HG03175 (cell line): ENCODE measurements around the gene SLC38A3.

Experiments
- ATAC-seq: cut with Tn5 transposase; IDR thresholded peaks from one replicate; pipeline ENCODE4 v1.9.1; 2021; ENCODE audit warnings: mild to moderate bottlenecking, moderate library complexity; ENCODE audit not compliant: unreplicated experiment

The SLC38A3 gene

GRCh38 chr3:50264383-50264963 lies 59.4 kb downstream of the SLC38A3 start:
- no peak for ATAC-seq

DNA sequence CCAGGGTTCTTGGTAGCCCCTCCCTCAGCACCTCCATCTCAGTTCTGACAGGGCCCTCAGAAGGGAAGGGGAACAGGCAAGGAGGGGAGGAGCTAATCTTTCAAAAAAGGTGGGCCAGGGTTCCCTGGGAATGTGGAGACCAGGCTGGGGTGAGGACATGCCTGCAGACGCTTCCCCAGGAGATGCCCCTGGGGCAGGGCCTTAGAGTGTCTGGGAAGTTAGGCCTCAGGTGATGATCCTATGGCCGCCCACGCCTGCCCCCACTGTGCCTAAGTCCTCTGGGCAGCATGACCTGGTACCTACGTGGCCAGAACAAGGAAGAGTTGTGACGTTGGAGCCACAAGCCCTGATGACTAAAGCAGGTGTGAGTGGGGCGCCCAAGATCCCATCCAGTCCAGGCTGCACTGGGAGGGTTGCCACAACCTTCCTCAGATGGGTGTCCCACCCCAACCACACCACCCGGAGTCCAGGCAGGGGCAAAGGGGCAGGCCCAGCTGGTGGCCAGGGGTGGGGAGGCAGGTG lies 60.0 kb downstream of the SLC38A3 start:
- ATAC-seq: no peak

- ATAC-seq: no peak
These were observed 60.5 kb downstream of the SLC38A3 start for GRCh38 chr3:50265571-50265970.

- no peak for ATAC-seq
These were observed 60.9 kb downstream of the SLC38A3 start for GRCh38 chr3:50266017-50266416.

DNA sequence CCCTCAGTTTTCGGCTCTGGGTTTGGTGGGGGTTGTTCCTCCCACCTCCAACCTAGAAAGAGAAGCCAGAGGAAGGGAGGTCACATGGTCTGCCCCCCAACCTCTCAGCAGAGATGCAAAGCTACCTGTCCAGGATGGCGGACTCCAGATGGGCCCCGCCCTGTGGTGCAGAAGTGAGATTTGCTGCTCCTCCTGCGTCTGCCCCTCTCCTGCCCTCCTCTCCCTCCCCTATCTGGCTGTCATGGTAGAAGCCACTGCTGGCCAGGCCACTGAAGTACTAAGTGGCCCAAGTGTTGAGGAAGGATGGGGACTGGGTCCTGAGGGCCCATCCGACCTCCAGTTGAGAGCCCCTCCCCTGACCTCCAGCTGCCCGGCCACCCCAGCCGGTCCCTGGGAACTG lies 61.8 kb downstream of the SLC38A3 start:
- ATAC-seq: no peak

- no peak for ATAC-seq
These were observed 62.3 kb downstream of the SLC38A3 start for GRCh38 chr3:50267280-50267913.

- no peak for ATAC-seq
These were observed 63.2 kb downstream of the SLC38A3 start for GRCh38 chr3:50268276-50268675.

DNA sequence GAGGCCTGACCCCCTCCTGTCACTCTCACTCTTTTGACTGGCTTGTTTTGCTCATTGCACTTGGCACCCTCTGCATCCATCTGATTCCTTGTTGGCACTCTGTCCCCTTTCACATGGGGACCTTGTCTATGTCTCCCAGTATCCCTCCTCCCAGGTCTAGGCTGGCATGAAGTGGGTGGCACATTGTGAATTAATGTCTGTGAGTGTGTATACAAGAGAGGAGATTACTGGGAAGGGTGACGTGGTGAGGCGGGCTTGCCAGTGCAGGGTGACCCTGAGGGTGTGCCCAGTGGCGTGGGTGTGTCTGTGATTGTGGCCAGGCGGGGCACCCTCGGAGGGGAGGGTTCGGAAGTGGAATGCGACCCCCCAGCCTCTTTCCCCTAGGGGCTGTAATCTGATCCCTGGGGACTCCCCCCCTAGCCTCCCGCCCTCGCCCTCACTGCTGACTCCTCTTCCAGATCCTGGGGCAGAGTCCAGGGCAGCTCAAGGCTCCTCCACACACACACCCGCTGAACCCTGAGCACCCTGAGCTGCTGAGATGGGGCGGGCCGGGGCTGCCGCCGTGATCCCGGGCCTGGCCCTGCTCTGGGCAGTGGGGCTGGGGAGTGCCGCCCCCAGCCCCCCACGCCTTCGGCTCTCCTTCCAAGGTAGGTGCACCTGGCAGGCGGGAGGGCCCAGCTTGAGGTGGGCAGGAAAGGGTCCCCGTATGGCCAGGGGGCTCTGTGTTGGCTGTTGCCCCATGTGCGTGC lies 63.8 kb downstream of the SLC38A3 start, which contains the start of gene SEMA3B:
Gene SEMA3B, plus strand, starts transcription at position 445 of the 749 bp plus-strand sequence. Its CDS starts 94 bp downstream, at position 539.
- ATAC-seq: no peak

DNA sequence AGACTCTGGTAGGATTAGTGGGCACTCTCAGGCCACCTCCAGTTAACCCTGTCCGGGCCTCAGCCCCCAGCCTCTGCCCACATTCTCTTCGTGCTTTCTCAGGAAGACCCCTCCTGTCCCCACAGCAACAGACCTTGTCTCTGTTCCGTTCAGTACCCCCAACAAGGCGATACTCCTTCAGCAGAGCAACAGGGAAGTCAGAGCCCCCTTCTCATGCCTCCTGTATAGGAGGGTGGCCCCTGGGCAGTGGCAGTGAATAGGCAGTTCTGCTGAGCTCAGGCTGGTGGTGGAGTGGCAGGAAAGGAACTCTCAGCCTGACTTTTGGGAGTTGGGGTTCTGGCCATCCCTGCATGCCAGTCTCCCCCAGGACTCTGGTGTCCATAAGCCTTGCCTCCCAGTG lies 64.4 kb downstream of the SLC38A3 start:
- ATAC-seq: no peak

GRCh38 chr3:50269977-50270413 lies 64.9 kb downstream of the SLC38A3 start:
- ATAC-seq: no peak

DNA sequence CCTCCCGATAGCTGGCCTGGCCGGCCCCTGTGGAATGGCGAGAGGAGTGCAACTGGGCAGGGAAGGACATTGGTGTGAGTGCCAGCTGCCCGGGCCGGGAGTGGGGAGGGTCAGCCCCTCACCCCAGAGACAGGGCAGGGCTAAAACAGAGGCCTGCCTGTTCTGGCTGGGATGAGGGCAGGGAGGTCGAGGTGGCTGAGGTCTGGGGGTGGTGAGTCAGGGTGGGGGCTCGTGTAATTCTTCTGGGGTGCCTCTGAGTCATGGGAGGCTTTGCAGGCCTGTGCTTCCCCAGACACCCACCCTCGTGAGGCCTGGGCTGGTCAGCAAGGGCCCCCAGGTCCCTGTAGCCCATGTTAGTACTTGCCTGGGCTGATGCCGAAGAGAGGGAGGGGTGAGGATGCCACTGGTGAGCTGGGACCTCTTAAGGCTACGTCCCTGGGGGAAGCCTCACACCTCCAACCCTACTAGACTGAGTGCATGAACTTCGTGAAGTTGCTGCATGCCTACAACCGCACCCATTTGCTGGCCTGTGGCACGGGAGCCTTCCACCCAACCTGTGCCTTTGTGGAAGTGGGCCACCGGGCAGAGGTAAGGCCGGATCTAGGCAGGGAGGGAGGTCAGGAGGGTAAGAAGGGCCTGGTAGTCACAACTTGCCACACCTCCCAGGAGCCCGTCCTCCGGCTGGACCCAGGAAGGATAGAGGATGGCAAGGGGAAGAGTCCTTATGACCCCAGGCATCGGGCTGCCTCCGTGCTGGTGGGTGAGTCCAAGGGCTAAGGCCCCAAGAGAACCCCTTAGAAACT lies 65.6 kb downstream of the SLC38A3 start:
- ATAC-seq: no peak
